Inflammatory macrophage (primary cell): ENCODE measurements around the gene FHIT.
"Not testable (repeated sequence)": the region's sequence is repeated elsewhere in the genome, so short reads cannot be mapped to it uniquely, and the experiment has no call there.

ENCODE experiments used
- DNase-seq, 2 donors: peaks; one replicate each; pipeline ENCODE4 v3.0.0-alpha.2; 2020 to 2022

FHIT gene

DNA sequence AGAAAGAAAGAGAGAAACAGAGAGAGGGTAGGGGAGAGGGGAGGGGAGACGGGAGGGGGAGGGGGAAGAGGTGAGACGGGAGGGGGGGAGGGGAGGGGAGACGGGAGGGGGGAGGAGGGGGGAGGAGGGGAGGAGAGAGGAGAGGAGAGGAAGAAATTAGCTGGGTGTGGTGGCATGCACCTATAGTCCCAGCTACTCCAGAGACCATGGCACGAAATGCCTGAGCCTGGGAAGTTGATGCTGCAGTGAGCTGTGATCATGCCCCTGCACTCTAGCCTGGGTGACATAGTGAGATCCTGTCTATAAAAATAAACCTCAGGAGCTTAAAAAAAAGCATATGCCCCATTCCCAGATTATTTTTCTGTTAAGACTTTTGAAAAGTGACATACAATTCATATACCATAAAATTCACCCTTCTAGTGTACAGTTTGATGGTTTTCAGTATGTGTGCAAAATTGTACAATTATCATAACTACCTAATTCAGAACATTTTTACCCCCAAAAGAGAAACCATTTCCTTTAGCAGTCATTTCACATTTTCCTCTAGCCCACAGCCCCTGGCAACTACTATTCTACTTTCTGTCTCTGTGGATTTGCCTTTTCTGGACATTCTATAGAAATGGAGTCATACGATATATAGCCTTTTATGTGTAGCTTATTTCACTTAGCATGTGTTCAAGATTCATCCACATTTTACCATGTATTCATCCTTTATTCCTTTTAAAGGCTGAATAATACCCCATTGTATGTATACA lies 699.6 kb downstream of the FHIT start:
- no peak for DNase-seq

GRCh38 chr3:60549863-60550262 lies 701.4 kb downstream of the FHIT start:
- no peak for DNase-seq

GRCh38 chr3:60542995-60543394 lies 708.3 kb downstream of the FHIT start:
- no peak for DNase-seq

GRCh38 chr3:60539394-60539793 lies 711.9 kb downstream of the FHIT start:
- DNase-seq, result not testable (repeated sequence)

DNA sequence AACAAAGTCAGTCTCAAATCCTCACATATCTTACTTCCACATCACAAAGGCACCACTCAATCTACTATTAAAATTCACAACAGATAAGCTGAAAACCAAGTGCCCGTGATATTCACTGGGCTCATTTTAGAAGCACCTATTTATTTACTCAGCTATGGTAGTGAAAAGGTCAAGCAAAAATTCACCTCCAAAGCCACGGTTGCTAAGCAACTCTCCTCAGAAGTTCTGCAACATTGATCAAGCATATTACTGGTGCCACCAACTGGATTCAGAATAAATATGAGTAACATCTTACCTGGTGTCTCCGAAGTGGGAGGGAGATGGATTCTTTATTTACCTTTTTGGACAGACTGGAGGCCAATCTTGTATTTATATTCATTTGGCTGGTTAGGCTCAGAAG lies 714.8 kb downstream of the FHIT start:
- DNase-seq, result no peak

DNA sequence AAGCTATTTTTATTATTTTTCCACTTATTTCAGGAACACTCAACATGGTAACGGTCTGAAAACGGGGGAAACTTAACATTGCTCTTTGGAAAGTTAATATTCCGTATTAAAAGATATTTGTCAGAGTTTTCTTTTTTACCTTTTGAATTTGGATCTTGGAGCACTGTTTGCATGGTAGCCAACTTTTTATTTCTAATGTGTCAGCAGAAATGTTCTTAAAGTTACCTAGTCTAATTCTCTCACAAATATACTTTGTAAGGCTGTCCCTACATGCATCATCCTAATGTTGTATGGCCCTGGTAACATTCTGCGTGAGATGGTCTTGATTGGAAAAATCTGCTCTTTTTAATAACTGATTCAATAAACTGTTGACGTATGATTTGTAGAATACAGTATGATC lies 719.5 kb downstream of the FHIT start:
- DNase-seq, result no peak

- no peak for DNase-seq
These were observed 722.6 kb downstream of the FHIT start for GRCh38 chr3:60528651-60529050.

GRCh38 chr3:60523536-60523935 lies 727.7 kb downstream of the FHIT start:
- no peak for DNase-seq

DNA sequence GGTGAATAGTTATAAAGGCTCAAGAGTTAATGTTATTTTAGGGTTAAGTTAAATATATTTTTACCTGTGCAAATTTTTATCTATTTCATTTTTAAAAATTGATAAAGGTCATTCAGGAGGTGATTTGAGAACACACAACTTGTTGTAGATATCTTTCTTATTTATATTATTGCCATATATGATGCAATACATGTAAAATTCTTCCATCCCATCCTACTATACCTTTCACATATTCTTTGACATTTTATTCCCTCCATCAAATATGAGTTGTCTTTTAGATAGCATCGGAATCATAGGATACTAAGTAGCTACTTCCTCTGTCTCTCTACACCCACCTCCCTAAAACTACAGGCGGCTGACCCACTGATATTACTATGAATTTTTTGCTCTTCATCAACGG lies 734.1 kb downstream of the FHIT start:
- DNase-seq, result no peak

- DNase-seq, result no peak
These were observed 736.4 kb downstream of the FHIT start for GRCh38 chr3:60514866-60515265.

DNA sequence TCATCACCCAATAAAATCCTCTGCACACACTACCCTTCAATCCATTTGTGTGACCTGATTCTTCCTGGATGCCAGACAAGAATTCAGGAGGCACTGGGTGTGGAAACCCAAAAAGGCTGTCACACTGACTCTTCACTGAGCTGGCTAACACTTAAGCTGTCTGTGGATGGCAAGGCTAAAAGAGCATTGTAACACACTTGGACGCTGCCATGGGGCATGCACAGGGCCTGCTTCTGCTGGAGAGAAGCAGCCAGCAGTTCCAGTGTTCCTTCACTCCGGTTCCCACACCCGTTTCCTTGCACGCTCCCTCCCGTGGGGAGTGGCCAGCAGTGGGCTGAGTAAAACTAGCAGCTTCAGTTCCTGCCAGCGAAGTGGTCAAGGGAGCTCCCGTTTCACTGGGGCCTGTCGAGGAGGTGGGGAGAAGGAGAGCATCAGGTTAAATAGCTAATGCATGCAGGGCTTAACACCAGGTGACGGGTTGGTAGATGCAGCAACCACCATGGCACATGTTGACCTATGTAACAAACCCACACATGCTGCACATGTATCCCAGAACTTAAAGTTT lies 737.1 kb downstream of the FHIT start:
- DNase-seq, result no peak

- no peak for DNase-seq
These were observed 738.0 kb downstream of the FHIT start for GRCh38 chr3:60513241-60513640.

DNA sequence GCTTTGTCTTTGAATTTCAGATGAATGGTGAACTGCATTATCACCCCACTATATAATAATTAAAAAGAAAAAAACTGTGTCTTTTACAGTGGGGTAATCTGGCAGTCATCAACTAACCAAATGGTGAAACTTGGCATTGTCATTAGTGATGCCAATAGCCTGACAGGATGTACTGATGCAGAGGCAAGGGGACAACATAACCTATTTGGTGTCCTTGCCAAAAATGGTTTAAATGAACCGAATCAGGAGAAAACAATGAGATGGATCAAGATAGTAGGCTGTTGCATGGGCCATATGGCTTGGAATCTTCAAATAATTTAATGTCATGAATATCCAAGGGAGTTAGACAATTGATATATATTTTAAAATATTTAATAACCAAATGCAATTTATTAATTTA lies 738.7 kb downstream of the FHIT start:
- no peak for DNase-seq

DNA sequence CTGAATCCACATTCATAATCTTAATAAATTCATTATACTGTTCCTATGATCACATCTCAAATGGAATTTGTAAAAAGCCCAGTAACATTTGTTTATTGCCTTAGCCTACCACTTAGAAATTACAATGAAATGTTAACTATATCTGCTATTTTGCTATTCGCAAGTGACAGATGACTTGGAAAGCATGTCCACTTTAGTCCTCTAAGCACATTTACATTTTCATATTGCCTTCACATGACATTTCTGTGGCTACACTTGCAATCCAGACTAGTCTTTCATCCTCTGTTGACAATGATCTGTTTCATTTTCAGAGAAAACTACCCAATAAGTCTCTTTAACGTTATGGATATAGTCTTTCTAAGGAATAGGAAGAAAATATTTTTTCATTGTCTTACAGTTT lies 741.8 kb downstream of the FHIT start:
- DNase-seq, result no peak

GRCh38 chr3:60504827-60505457 lies 746.3 kb downstream of the FHIT start:
- DNase-seq, result no peak

GRCh38 chr3:60501314-60501713 lies 749.9 kb downstream of the FHIT start:
- DNase-seq, result no peak

- no peak for DNase-seq
These were observed 753.4 kb downstream of the FHIT start for GRCh38 chr3:60497902-60498301.

DNA sequence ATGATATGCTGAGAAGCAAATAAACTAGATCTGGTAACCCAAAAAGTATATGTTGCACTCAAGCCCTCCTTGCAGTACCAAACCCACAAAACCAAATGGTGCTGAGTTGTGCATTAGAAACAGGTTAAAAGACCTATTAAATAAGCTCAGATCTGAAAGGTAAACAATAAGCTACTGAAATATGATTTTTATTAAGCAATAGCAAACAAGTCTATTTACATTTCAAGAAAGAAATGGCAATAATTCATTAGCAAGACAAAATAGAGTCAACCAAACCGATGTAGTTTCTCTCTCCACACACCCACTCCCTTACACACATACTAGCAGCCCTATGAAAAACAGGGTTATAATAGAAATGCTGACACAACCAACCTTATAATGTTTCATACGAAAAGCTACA lies 760.3 kb downstream of the FHIT start:
- DNase-seq, result no peak

DNA sequence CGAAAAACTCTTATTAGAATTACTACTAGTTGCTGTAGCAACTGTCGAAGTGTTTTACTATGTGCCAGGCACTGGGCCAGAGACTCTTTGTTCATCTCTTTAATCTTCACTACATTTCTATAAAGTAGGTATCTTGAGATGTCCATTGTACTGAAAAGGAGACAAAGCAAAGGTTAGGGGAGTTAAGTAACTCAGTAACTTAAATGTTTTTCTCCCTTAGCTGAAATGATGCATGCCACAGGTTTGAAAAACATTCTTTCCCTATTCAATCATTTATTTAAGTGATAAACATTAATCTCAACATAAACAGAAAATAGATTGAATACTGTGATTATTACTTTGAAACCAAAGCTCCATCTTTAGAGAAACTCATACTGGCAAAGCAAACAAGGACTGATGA lies 776.2 kb downstream of the FHIT start:
- DNase-seq, result no peak

- DNase-seq, result no peak
These were observed 781.8 kb downstream of the FHIT start for GRCh38 chr3:60469481-60469880.

DNA sequence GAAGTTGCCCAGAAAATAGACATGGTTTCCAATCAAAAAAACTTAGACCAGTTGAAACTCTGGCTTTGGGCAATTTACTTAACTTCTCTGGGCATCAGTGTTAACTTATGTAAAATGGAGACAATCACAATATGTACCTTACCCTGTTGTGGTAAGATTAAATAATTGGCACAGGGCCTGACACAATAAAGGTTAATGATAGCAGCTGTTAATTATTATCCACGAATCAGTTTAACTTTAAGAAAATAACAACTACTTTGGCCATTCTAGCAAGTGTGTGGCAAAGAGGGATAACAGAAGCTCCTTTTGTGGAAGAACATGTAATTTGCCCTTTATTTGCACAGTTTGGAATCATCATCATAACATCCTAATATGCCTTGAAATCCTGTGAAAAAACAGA lies 787.6 kb downstream of the FHIT start:
- no peak for DNase-seq

GRCh38 chr3:60461267-60461666 lies 790.0 kb downstream of the FHIT start:
- DNase-seq, result no peak

DNA sequence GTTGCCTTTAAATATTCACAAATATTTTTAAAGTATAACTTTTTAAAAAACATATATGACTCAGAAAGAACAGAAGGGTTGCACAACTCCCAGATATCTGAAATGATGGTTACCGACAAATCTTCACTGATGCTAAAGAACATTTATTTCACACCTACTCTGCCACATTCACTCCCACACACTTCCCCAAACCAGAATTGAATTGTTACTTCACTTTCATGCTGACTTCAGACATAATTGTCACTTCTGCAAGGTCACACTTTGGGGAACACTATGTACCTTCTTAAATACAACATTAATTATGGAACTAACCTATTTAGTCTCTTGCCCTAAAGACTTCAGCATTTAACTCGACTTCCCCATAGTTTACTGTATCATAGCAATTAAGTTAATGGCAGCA lies 795.1 kb downstream of the FHIT start:
- peak in 1 of 2 donors; percentile 21 for DNase-seq

DNA sequence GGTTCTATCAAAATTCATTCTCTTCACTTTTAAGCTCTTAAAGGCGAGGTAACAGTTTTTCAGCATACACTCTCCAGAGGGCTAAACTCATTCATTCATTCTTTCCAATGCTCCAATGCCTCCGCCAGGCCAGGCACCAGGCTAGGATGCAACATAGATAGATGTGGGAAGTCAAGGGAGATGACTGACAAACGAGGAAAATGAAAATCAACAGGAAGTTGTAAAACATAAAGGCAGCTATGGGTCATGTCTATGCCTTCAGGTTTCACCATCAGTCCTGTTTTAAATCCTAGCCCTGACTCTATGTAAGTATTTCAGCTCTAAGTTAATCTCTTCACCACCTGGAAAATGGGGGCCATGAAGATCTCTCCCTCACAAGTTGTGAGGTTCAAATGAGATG lies 797.9 kb downstream of the FHIT start:
- DNase-seq, result no peak
